Neural progenitor cell (in vitro differentiated cells): Measurements from ENCODE around the gene PRCD.

Experiments used
- CTCF ChIP-seq: fragments of 200-600 bp; sonication (generic); IDR thresholded peaks from 2 replicates; pipeline ENCODE4 v1.5.1; 2017; ENCODE audit warnings: antibody characterized with exemption, mild to moderate bottlenecking
- EZH2 ChIP-seq: fragments of 200-600 bp; sonication (generic); IDR thresholded peaks from 2 replicates; pipeline ENCODE4 v1.6.1; 2017; ENCODE audit warnings: antibody characterized with exemption, mild to moderate bottlenecking, moderate library complexity

- TF ChIP-seq CTCF (no peak), EZH2 (no peak)
Measured at GRCh38 chr17:76567634-76568432, 28.0 kb downstream of the PRCD start.
